A673 (cell line): ENCODE data around the gene C21orf91. TPM values are rescaled to one million over a fixed set of nuclear protein-coding genes. Genes with fewer than 3 reads are reported as not detected.

Experiments used
- BruUV-seq: library from RNA; stranded (reverse); fragments of 400-500 nt; replicated peaks from 2 replicates; lab custom pipeline; 2021; lab: Mats Ljungman, UMichigan
- CTCF ChIA-PET: fragments of 300-600 bp; sonication (Branson Sonifier 250); formaldehyde crosslinking; loops from one replicate; lab custom pipeline; 2022; ENCODE audit warnings: antibody characterized with exemption; lab: Charles Lee
- POLR2A ChIA-PET: fragments of 300-600 bp; sonication (Branson Sonifier 250); formaldehyde crosslinking; loops from one replicate; lab custom pipeline; 2022; ENCODE audit warnings: antibody characterized with exemption; ENCODE audit not compliant: low non-redundant PET; lab: Charles Lee
- DNase-seq: peaks from one replicate; pipeline ENCODE4 v3.0.0-alpha.2; 2015; ENCODE audit warnings: low spot score
- H3K27ac ChIP-seq: fragments of 200-600 bp; sonication (generic); 2 replicates; pipeline ENCODE4 v1.5.1; 2016; ENCODE audit warnings: mixed run types, low read depth, mild to moderate bottlenecking, mixed read lengths, antibody characterized with exemption, low read length; ENCODE audit not compliant: poor library complexity, severe bottlenecking
- H3K27me3 ChIP-seq: fragments of 200-600 bp; sonication (generic); replicated peaks from 2 replicates; pipeline ENCODE4 v1.6.1; 2017; ENCODE audit warnings: mixed run types, low read depth, mild to moderate bottlenecking, mixed read lengths, antibody characterized with exemption, low read length; ENCODE audit not compliant: insufficient read depth, poor library complexity
- H3K36me3 ChIP-seq: fragments of 200-600 bp; sonication (generic); 2 replicates; pipeline ENCODE4 v1.6.1; 2016; ENCODE audit warnings: mixed run types, mild to moderate bottlenecking, mixed read lengths, antibody characterized with exemption, low read length; ENCODE audit not compliant: insufficient read depth, poor library complexity, severe bottlenecking
- H3K4me1 ChIP-seq: fragments of 200-600 bp; sonication (generic); 2 replicates; pipeline ENCODE4 v1.6.1; 2017; ENCODE audit warnings: mixed run types, mild to moderate bottlenecking, mixed read lengths, antibody characterized with exemption, low read length; ENCODE audit not compliant: insufficient read depth, poor library complexity, severe bottlenecking
- H3K4me3 ChIP-seq: fragments of 200-600 bp; sonication (generic); 2 replicates; pipeline ENCODE4 v1.5.1; 2016; ENCODE audit warnings: low read depth, mixed run types, mild to moderate bottlenecking, mixed read lengths, low read length; ENCODE audit not compliant: poor library complexity, severe bottlenecking
- H3K9me3 ChIP-seq: fragments of 200-600 bp; sonication (generic); 2 replicates; pipeline ENCODE4 v1.6.1; 2016; ENCODE audit warnings: mixed run types, low read depth, mild to moderate bottlenecking, mixed read lengths, antibody characterized with exemption, low read length; ENCODE audit not compliant: poor library complexity, severe bottlenecking
- EZH2 ChIP-seq: fragments of 200-600 bp; sonication (generic); IDR thresholded peaks from 2 replicates; pipeline ENCODE4 v1.6.1; 2017; ENCODE audit warnings: borderline replicate concordance, low read depth, mild to moderate bottlenecking, mixed read lengths, antibody characterized with exemption, low read length; ENCODE audit not compliant: poor library complexity, severe bottlenecking
- intact Hi-C: fragments of 100-400 bp; cut with micrococcal nuclease; formaldehyde crosslinking; loops from one replicate; pipeline ENCODE4 v1.10.0; 2022; ENCODE audit not compliant: unreplicated experiment
- total RNA-seq: library from RNA; stranded (reverse); gene quantifications from 2 replicates; pipeline ENCODE4 v1.2.3, GENCODE V29; 2021
- TF ChIP-seq, protein P1 (sequence below): fragments of 300-800, 200-600 bp; sonication (generic); conservative IDR thresholded peaks from 2 replicates; pipeline ENCODE4 v1.5.1; 2017; ENCODE audit warnings: low read depth, mild to moderate bottlenecking, antibody characterized with exemption, low read length, moderate library complexity, mixed read lengths

The C21orf91 gene
- total RNA-seq, 1 experiment from 2014 or later, result 23.5 TPM

GRCh38 chr21:17858747-17859146, 39.6 kb upstream of the C21orf91 start:
- intact Hi-C loops, result no loop called here
- H3K36me3 ChIP-seq, result no peaks in the 10 kb centered on the region
- ChIA-PET POLR2A (no interaction called here), CTCF (no interaction called here)
- H3K9me3 ChIP-seq, result no peaks in the 10 kb centered on the region
- H3K4me1 ChIP-seq, result no peaks in the 10 kb centered on the region
- H3K27ac ChIP-seq, result no peak overlapping the region
- no peak overlapping the region for H3K4me3 ChIP-seq
- no peak for DNase-seq
- no peaks in the 10 kb centered on the region for H3K27me3 ChIP-seq
- no TSS peak for BruUV-seq
- TF ChIP-seq, protein P1, sequence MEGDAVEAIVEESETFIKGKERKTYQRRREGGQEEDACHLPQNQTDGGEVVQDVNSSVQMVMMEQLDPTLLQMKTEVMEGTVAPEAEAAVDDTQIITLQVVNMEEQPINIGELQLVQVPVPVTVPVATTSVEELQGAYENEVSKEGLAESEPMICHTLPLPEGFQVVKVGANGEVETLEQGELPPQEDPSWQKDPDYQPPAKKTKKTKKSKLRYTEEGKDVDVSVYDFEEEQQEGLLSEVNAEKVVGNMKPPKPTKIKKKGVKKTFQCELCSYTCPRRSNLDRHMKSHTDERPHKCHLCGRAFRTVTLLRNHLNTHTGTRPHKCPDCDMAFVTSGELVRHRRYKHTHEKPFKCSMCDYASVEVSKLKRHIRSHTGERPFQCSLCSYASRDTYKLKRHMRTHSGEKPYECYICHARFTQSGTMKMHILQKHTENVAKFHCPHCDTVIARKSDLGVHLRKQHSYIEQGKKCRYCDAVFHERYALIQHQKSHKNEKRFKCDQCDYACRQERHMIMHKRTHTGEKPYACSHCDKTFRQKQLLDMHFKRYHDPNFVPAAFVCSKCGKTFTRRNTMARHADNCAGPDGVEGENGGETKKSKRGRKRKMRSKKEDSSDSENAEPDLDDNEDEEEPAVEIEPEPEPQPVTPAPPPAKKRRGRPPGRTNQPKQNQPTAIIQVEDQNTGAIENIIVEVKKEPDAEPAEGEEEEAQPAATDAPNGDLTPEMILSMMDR, result no peak
- TF ChIP-seq EZH2, result no peak

DNA sequence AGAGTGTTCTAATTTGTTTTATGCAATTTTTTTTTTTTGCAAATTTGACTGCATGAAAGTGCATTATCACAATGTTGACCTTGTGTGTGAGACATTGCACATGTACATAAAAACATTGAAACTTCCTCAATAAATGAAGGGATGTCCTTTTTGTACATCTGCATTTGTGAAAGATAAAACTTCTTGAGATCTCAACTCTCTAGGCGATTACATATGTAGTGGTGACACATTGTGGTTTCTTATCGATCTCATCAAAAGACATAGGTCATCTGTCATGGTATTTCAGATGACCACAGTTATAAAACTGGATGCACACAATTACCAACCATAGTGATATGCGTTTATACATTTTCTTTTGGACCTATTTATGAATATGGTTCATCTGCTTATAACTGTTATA, 35.6 kb upstream of the C21orf91 start:
- Histone ChIP-seq H3K36me3 (no peaks in the 10 kb centered on the region), H3K27ac (no peak overlapping the region), H3K9me3 (peaks cover 2% of the 10 kb centered on the region), H3K27me3 (no peaks in the 10 kb centered on the region), H3K4me1 (no peaks in the 10 kb centered on the region), H3K4me3 (no peak overlapping the region)
- intact Hi-C loops, result no loop called here
- no peak for DNase-seq
- BruUV-seq, result no TSS peak
- ChIA-PET POLR2A (no interaction called here), CTCF (no interaction called here)
- TF ChIP-seq EZH2, result no peak
- TF ChIP-seq, protein P1, result no peak

DNA sequence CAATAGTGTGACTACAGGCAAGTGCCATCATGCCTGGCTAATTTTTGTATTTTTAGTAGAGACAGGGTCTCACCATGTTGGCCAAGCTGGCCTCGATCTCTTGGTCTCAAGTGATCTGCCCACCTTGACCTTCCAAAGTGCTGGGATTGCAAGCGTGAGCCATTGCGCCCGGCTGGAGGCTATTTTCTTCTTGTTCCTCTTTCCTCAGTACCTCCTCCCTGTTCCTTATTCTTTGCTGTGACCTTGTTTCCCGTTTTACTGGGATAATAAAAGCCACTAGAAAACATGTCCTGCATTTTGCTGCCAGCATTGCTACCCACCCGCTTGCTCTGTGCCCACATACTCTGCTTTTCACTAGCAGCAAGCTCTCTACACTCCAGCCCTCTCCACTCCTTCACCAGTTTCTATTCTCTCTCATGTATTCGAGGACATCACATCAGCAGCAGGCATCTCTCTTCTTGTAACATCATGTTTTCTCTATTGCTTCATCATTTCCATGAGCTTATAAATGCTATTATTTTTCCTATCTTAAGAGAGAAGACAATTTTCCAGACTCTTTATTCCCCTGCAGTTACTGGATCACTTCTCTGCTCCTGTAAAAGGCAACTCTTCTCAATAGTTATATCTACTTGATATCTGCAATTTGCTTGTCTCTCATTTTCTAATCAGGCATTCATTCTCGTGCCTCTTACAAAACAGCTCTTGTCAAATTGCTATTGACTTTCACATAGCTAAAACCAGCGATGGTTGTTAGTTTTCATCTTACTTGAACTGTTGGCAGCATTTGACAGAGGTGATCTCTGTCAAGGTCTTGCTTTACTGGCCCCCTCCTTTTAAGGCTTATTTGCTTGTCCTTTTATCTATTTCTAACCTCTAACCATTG, 34.5 kb upstream of the C21orf91 start:
- H3K36me3 ChIP-seq, result no peaks in the 10 kb centered on the region
- POLR2A ChIA-PET, result no interaction called here
- no peak for TF ChIP-seq EZH2
- TF ChIP-seq, protein P1, result no peak
- H3K27me3 ChIP-seq, result no peaks in the 10 kb centered on the region
- CTCF ChIA-PET, result no interaction called here
- H3K4me3 ChIP-seq, result no peak overlapping the region
- no peaks in the 10 kb centered on the region for H3K4me1 ChIP-seq
- no TSS peak for BruUV-seq
- DNase-seq, result no peak
- H3K27ac ChIP-seq, result no peak overlapping the region
- peaks cover 2% of the 10 kb centered on the region for H3K9me3 ChIP-seq
- intact Hi-C loops, result no loop called here
